Subcutaneous adipose tissue (tissue), 4 donors: ENCODE data around the gene HBB. TPM values are rescaled to one million over a fixed set of nuclear protein-coding genes. Genes with fewer than 3 reads are reported as not detected.
"Not testable (repeated sequence)": the region's sequence is repeated elsewhere in the genome, so short reads cannot be mapped to it uniquely, and the experiment has no call there.

Experiments
- CTCF ChIP-seq: fragments of 450-650 bp; IDR thresholded peaks from one replicate; pipeline ENCODE4 v1.5.1; 2016; ENCODE audit warnings: low read depth, mild to moderate bottlenecking, control low read depth, antibody characterized with exemption, moderate library complexity
- total RNA-seq, 4 donors: library from RNA; depleted of rRNA; stranded (reverse); fragments of >200 nt; gene quantifications; one replicate each; pipeline ENCODE4 v1.1.0, GENCODE V29; 2016

The HBB gene
- total RNA-seq, 4 donors from 2014 or later, result 22.2 to 687 (median 94.5) TPM

DNA sequence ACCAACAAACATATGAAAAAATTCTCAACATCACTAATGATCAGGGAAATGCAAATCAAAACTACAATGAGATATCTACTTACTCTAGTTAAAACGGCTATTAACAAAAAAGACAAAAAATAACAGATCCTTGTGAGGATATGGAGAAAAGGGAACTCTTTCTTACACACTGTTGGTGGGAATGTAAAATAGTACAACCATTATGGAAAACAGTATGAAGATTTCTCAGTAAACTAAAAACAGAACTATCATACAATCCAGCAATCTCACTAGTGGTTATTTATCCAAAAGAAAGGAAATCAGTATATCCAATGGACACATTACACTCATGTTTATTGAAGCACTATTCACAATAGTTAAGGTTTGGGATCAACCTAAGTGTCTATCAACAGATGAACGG lies 39.0 kb upstream of the HBB start:
- TF ChIP-seq CTCF, result no peak

GRCh38 chr11:5258543-5259262 lies 31.8 kb upstream of the HBB start:
- no peak for TF ChIP-seq CTCF

DNA sequence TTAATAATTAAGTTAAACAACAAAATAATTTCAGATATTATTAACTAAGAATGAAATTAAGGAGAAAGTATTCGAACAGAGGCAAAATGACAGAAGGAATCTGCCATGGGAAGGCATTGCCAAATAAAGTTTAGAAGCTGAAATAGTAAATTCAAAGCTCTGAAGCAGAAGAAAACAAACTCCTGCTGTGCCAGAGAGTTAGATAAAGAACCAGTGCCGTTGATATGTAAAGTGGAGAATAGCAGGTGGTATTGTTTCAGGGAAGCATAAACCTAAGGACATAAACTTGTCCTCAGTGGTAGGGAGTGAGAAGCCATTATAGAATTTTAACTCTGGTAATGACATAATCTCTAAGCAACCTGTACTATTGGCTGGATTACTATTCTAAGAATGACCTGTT lies 30.4 kb upstream of the HBB start:
- TF ChIP-seq CTCF, result no peak

DNA sequence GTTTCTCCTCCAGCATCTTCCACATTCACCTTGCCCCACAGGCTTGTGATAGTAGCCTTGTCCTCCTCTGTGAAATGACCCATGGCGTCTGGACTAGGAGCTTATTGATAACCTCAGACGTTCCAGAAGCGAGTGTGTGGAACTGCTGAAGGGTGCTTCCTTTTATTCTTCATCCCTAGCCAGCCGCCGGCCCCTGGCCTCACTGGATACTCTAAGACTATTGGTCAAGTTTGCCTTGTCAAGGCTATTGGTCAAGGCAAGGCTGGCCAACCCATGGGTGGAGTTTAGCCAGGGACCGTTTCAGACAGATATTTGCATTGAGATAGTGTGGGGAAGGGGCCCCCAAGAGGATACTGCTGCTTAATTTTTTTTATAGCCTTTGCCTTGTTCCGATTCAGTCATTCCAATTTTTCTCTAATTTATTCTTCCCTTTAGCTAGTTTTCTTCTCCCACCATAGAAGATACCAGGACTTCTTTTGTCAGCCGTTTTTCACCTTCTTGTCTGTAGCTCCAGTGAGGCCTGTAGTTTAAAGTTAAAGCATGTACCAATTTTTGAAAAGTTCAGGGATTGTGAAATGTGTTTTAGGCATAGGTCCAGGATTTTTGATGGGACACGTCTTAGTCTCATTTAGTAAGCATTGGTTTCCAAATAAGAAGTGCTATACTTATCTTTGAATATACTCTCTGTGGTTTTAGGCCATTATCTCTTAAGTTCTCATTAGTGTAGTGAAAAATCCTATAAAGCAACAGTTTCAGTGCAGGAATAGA lies 28.0 kb upstream of the HBB start, which contains the start of gene HBG2:
Gene HBG2, minus strand, starts transcription at position 136 of the 768 bp plus-strand sequence. Its CDS starts 53 bp downstream, at position 83.
- not testable (repeated sequence) for TF ChIP-seq CTCF

- TF ChIP-seq CTCF, result no peak
Measured at GRCh38 chr11:5252919-5253265, 26.0 kb upstream of the HBB start.

DNA sequence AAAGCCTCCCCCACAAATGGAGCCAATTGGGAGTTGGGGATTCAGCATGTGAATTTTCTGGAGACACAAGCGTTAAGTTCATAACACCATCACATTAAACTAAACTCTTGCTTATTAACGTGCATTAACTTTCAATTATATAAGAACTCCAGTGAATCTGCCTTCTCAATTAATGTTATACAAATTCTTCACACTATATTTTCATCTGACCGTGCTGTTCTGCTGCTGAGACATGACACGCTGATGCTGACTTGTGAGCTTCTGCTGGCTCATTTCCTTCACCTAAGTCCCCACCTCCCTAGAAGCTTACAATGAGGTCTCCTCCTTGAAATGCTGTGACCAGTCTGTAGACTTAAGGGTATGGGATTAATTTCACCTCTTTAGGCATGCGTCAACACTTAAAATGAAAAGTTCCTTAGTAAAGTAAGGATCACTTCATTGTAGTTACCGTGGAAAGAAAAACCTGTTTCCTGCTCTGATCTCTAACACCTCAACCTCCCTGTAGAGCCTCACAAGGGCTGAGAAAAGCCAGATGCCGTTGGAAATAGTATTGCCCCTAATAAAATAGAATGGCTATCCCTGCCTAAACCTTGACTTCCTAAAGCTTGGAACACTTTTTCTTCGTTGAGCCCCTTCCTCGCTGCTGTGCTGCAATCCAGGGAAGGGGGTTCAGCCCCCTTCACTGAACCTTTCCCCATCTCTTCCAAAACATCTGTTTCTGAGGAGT lies 25.5 kb upstream of the HBB start:
- TF ChIP-seq CTCF, result no peak

- TF ChIP-seq CTCF, result no peak
Measured at GRCh38 chr11:5251746-5252145, 24.9 kb upstream of the HBB start.
